NCI-H1048 (cell line): ENCODE measurements around the gene NMT2.

Experiments
- DNase-seq: peaks from one replicate; lab custom pipeline; 2025; lab: John Stamatoyannopoulos, UW

The NMT2 gene

GRCh38 chr10:15181576-15182156, 13.2 kb upstream of the NMT2 start:
- no peak for DNase-seq

- DNase-seq, result no peak
Observed at GRCh38 chr10:15180736-15181135, 12.2 kb upstream of the NMT2 start.

- no peak for DNase-seq
Observed at GRCh38 chr10:15176269-15176668, 7.8 kb upstream of the NMT2 start.

GRCh38 chr10:15175587-15175986, 7.1 kb upstream of the NMT2 start:
- DNase-seq, result no peak

- DNase-seq, result no peak
Observed at GRCh38 chr10:15172306-15172840, 3.9 kb upstream of the NMT2 start.

GRCh38 chr10:15169555-15170401, 1.3 kb upstream of the NMT2 start:
- no peak for DNase-seq

- DNase-seq, result peak; percentile 82
Observed at GRCh38 chr10:15168786-15169554, 477 bp upstream of the NMT2 start.

- DNase-seq, result no peak
Observed at GRCh38 chr10:15167411-15168290, 842 bp downstream of the NMT2 start.

- DNase-seq, result no peak
Observed at GRCh38 chr10:15166325-15166724, 2.2 kb downstream of the NMT2 start.

GRCh38 chr10:15163253-15163828, 5.2 kb downstream of the NMT2 start:
- DNase-seq, result no peak

- DNase-seq, result no peak
Observed at GRCh38 chr10:15158972-15159371, 9.5 kb downstream of the NMT2 start.

- DNase-seq, result no peak
Observed at GRCh38 chr10:15158448-15158847, 10.0 kb downstream of the NMT2 start.

GRCh38 chr10:15155978-15156656, 12.4 kb downstream of the NMT2 start:
- DNase-seq, result no peak

GRCh38 chr10:15152556-15152955, 15.9 kb downstream of the NMT2 start:
- no peak for DNase-seq

- no peak for DNase-seq
Observed at GRCh38 chr10:15150563-15150962, 17.9 kb downstream of the NMT2 start.

GRCh38 chr10:15149042-15149771, 19.3 kb downstream of the NMT2 start:
- DNase-seq, result no peak

GRCh38 chr10:15147594-15148392, 20.7 kb downstream of the NMT2 start:
- DNase-seq, result no peak

- no peak for DNase-seq
Observed at GRCh38 chr10:15146366-15146765, 22.1 kb downstream of the NMT2 start.

GRCh38 chr10:15144788-15145187, 23.7 kb downstream of the NMT2 start:
- no peak for DNase-seq
